Measurements from ENCODE around the gene CSNK1E. TPM values are rescaled to one million over a fixed set of nuclear protein-coding genes. Genes with fewer than 3 reads are reported as not detected.

CSNK1E gene
- total and polyA plus RNA-seq, 9 of the 15 experiments (the other 6 are each of a cell fraction or from before 2014, with no cell fraction given), result 2.7 to 70.0 (median 41.3) TPM

GRCh38 chr22:38317995-38318715 is 922 bp upstream of the CSNK1E start (continued):
- 0 out of 2 replicates have a peak, but pooled peaks have one; percentile 38 for TF ChIP-seq SMARCA4 (IDR thresholded peaks at IDR 0.05)
- no peak for TF ChIP-seq RBM25 (IDR thresholded peaks at IDR 0.05; ENCODE audit: low read depth, low read length, severe bottlenecking)
- no peak for TF ChIP-seq LEF1 (IDR thresholded peaks at IDR 0.05)
- peak in 1 of 2 experiments; percentile 36; a peak in 1 of 4 replicates for TF ChIP-seq ZNF639 (CRISPR knock-in tag; conservative IDR thresholded peaks at IDR 0.05 in 1 of 2, IDR thresholded peaks at IDR 0.05 in 1 of 2)
- TF ChIP-seq FOXM1 (IDR thresholded peaks at IDR 0.05; ENCODE audit: low read depth), result no peak
- no peak for TF ChIP-seq FOXM1 (CRISPR knock-in tag; IDR thresholded peaks at IDR 0.05; ENCODE audit: low read depth)
- TF ChIP-seq NBN (IDR thresholded peaks at IDR 0.05; ENCODE audit: low read depth), result no peak
- TF ChIP-seq ARNT (IDR thresholded peaks at IDR 0.05), result no peak
- no peak for TF ChIP-seq ATF4 (CRISPR knock-in tag; IDR thresholded peaks at IDR 0.05)
- TF ChIP-seq CBX2 (IDR thresholded peaks at IDR 0.05; ENCODE audit: insufficient read depth, low read length, poor library complexity, severe bottlenecking), result no peak
- TF ChIP-seq DLX4 (CRISPR knock-in tag; IDR thresholded peaks at IDR 0.05), result no peak
- TF ChIP-seq PYGO2 (tag; IDR thresholded peaks at IDR 0.05), result no peak
- TF ChIP-seq RAD21 (CRISPR knock-in tag; conservative IDR thresholded peaks at IDR 0.05 in 1 of 2, IDR thresholded peaks at IDR 0.05 in 1 of 2), result no peak
